Measurements from ENCODE around the gene PPP2R5C. TPM values are rescaled to one million over a fixed set of nuclear protein-coding genes. Genes with fewer than 3 reads are reported as not detected.

Gene PPP2R5C
- total and polyA plus RNA-seq, 2 donors (not counting 3 experiments of a cell fraction or from before 2014, with no cell fraction given) = 42.6 to 83.6 TPM

GRCh38 chr14:101844219-101844618 is 82.7 kb downstream of the PPP2R5C start:
- BruUV-seq (replicated peaks) = no TSS peak
- Histone ChIP-seq H2AFZ (ENCODE audit: low read depth, low read length) (no peak overlapping the region), H3K4me2 (ENCODE audit: insufficient read depth, low read length) (no peak overlapping the region), H3K4me1 (ENCODE audit: control insufficient read depth, extremely low read depth, insufficient read depth, low read length) (no peaks in the 10 kb centered on the region), H3K79me2 (ENCODE audit: control insufficient read depth, insufficient read depth, low read length) (peaks cover 32% of the 10 kb centered on the region), H3K9me3 (replicated peaks; ENCODE audit: control insufficient read depth, insufficient read depth, low read length) (no peaks in the 10 kb centered on the region), H4K20me1 (replicated peaks; ENCODE audit: control insufficient read depth, extremely low read depth, insufficient read depth, low read length) (peaks cover 2% of the 10 kb centered on the region), H3K27me3 (ENCODE audit: control insufficient read depth in 2 of 2, insufficient read depth in 2 of 2, low read length in 2 of 2) (no peaks in the 10 kb centered on the region), H3K9ac (replicated peaks; ENCODE audit: extremely low read depth, insufficient read depth, low read length) (no peak overlapping the region), H3K27ac (ENCODE audit: insufficient read depth, low read depth, low read length) (no peak overlapping the region), H3K4me3 (replicated peaks in 1 of 3; ENCODE audit: insufficient read depth in 1 of 3, low read depth in 1 of 3, low read length in 3 of 3) (no peak overlapping the region), H3K36me3 (ENCODE audit: control insufficient read depth in 2 of 2, extremely low read depth in 1 of 2, insufficient read depth in 2 of 2, low read length in 2 of 2) (no peaks in the 10 kb centered on the region), H3K9me1 (replicated peaks; ENCODE audit: control insufficient read depth, extremely low read depth, insufficient read depth, low read length) (no peaks in the 10 kb centered on the region)
- FAIRE-seq (no peak), DNase-seq (ENCODE audit: low read depth, low spot score) (no peak)
- TF ChIP-seq GATA2 (IDR thresholded peaks at IDR 0.05; ENCODE audit: insufficient read depth, insufficient read length, low read depth, low read length) = no peak
- TF ChIP-seq POLR2A (IDR thresholded peaks at IDR 0.05; ENCODE audit: low read depth, low read length) = no peak
- no peak for TF ChIP-seq POLR2AphosphoS5 (IDR thresholded peaks at IDR 0.05; ENCODE audit: insufficient read depth, low read depth, low read length)
- no peak for TF ChIP-seq JUN (IDR thresholded peaks at IDR 0.05; ENCODE audit: borderline replicate concordance, insufficient read depth, insufficient read length, low read depth)
- TF ChIP-seq, protein P1, sequence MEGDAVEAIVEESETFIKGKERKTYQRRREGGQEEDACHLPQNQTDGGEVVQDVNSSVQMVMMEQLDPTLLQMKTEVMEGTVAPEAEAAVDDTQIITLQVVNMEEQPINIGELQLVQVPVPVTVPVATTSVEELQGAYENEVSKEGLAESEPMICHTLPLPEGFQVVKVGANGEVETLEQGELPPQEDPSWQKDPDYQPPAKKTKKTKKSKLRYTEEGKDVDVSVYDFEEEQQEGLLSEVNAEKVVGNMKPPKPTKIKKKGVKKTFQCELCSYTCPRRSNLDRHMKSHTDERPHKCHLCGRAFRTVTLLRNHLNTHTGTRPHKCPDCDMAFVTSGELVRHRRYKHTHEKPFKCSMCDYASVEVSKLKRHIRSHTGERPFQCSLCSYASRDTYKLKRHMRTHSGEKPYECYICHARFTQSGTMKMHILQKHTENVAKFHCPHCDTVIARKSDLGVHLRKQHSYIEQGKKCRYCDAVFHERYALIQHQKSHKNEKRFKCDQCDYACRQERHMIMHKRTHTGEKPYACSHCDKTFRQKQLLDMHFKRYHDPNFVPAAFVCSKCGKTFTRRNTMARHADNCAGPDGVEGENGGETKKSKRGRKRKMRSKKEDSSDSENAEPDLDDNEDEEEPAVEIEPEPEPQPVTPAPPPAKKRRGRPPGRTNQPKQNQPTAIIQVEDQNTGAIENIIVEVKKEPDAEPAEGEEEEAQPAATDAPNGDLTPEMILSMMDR (IDR thresholded peaks at IDR 0.05; ENCODE audit: extremely low read depth in 1 of 2, insufficient read depth in 1 of 2, low read depth in 1 of 2, low read length in 2 of 2) = no peak
- no peak for TF ChIP-seq FOS (IDR thresholded peaks at IDR 0.05; ENCODE audit: borderline replicate concordance, insufficient read depth, low read length)
- TF ChIP-seq, protein P2, sequence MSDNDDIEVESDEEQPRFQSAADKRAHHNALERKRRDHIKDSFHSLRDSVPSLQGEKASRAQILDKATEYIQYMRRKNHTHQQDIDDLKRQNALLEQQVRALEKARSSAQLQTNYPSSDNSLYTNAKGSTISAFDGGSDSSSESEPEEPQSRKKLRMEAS (IDR thresholded peaks at IDR 0.05; ENCODE audit: insufficient read depth, insufficient read length) = no peak
- no peak for TF ChIP-seq MYC (IDR thresholded peaks at IDR 0.05; ENCODE audit: low read depth, low read length)
- TF ChIP-seq EZH2 (IDR thresholded peaks at IDR 0.05; ENCODE audit: borderline replicate concordance, low read depth, low read length, severe bottlenecking) = no peak
- intact Hi-C loops (cut with micrococcal nuclease) = no loop called here
- POLR2A ChIA-PET = no interaction called here
- CTCF ChIA-PET = interaction anchor here (1.2 to 1.4 kb wide), 2 partner anchors 9 kb away, joined by 4 to 6 read pairs; no protein-coding TSS in a partner anchor
- dilution Hi-C loops (cut with MboI; ENCODE audit: extremely low pct_ligation_motif_present, low sequenced_read_pairs) = no loop called here
